Cardiac muscle cell (in vitro differentiated cells and primary cell): ENCODE measurements around the gene CUL9. TPM values are rescaled to one million over a fixed set of nuclear protein-coding genes. Genes with fewer than 3 reads are reported as not detected.

ENCODE experiments used
- DNase-seq, 2 donors: peaks; one replicate each; pipeline versions ENCODE4 v3.0.0 to v3.0.0-alpha.2; 2010 to 2017; ENCODE audit warnings: low read depth in 1 of 2, low spot score in 1 of 2
- H3K27ac ChIP-seq: fragments of 200-600 bp; sonication (generic); 2 replicates; pipeline ENCODE4 v1.5.1; 2016
- H3K27me3 ChIP-seq: fragments of 200-600 bp; sonication (generic); 2 replicates; pipeline ENCODE4 v1.6.0; 2016; ENCODE audit warnings: control low read depth
- H3K36me3 ChIP-seq: fragments of 200-600 bp; sonication (generic); 2 replicates; pipeline ENCODE4 v1.5.1; 2016; ENCODE audit warnings: control low read depth
- H3K4me1 ChIP-seq: fragments of 200-600 bp; sonication (generic); 2 replicates; pipeline ENCODE4 v1.8.1; 2017; ENCODE audit warnings: low read depth, mild to moderate bottlenecking, mixed run types
- H3K4me3 ChIP-seq: fragments of 200-600 bp; sonication (generic); 2 replicates; pipeline ENCODE4 v1.5.1; 2016; ENCODE audit warnings: mild to moderate bottlenecking
- H3K9me3 ChIP-seq: fragments of 200-600 bp; sonication (generic); 2 replicates; pipeline ENCODE4 v1.5.1; 2017; ENCODE audit warnings: low read depth, mild to moderate bottlenecking, control low read depth
- polyA plus RNA-seq: library from polyadenylated mRNA; unstranded; fragments of >200 nt; fragmentation: Nextera tagmentation; extraction: Ambion mirVana; gene quantifications from 2 replicates; pipeline ENCODE4 v1.2.1, GENCODE V29; 2016
- total RNA-seq: library from RNA; depleted of rRNA; stranded (reverse); fragments of >200 nt; gene quantifications from 2 replicates; pipeline ENCODE4 v1.2.3, GENCODE V29; 2016
- TF ChIP-seq, protein P1 (sequence below): IDR thresholded peaks from 2 replicates; pipeline ENCODE4 v1.5.1; 2012; ENCODE audit warnings: low read depth, mild to moderate bottlenecking, low read length

The CUL9 gene
- total and polyA plus RNA-seq, 2 experiments from 2014 or later = 29.0 to 76.0 TPM

DNA sequence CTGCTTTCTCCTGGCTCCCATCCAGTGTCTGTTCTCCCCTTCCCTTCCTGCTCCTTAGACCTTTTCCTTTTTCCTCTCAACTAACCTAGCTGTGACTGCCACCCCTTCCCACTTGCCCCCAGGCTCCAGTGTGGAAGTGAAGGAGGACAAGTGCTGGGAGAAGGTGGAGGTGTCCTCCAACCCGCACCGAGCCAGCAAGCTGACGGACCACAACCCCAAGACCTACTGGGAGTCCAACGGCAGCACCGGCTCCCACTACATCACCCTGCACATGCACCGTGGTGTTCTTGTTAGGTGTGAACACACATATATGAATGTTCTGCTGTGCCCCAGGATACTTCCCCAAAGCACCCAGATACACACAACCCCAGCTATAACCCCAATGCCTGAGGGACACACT is 18.5 kb downstream of the CUL9 start:
- peaks cover 2% of the 10 kb centered on the region for H3K36me3 ChIP-seq
- no peak overlapping the region for H3K27ac ChIP-seq

DNA sequence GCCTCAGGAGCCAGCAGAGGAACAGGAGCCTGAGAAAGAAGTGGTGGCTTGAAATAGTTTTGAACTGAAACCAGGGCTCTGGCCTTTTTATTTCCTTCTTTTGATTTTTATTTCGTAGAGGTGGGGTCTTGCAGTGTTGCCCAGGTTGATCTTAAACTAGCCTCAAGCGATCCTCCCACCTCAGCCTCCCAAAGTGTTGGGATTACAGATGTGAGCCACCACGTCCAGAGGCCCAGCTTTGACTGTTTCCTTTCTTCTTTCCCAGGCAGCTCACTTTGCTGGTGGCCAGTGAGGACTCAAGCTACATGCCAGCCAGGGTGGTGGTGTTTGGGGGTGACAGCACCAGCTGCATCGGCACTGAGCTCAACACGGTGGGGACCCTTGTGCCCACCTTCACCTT is 20.5 kb downstream of the CUL9 start:
- Histone ChIP-seq H3K4me3 (no peak overlapping the region), H3K9me3 (no peaks in the 10 kb centered on the region), H3K4me1 (no peaks in the 10 kb centered on the region), H3K36me3 (peaks cover 5% of the 10 kb centered on the region), H3K27me3 (no peaks in the 10 kb centered on the region), H3K27ac (no peak overlapping the region)
- TF ChIP-seq, protein P1, sequence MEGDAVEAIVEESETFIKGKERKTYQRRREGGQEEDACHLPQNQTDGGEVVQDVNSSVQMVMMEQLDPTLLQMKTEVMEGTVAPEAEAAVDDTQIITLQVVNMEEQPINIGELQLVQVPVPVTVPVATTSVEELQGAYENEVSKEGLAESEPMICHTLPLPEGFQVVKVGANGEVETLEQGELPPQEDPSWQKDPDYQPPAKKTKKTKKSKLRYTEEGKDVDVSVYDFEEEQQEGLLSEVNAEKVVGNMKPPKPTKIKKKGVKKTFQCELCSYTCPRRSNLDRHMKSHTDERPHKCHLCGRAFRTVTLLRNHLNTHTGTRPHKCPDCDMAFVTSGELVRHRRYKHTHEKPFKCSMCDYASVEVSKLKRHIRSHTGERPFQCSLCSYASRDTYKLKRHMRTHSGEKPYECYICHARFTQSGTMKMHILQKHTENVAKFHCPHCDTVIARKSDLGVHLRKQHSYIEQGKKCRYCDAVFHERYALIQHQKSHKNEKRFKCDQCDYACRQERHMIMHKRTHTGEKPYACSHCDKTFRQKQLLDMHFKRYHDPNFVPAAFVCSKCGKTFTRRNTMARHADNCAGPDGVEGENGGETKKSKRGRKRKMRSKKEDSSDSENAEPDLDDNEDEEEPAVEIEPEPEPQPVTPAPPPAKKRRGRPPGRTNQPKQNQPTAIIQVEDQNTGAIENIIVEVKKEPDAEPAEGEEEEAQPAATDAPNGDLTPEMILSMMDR = no peak
- no peak for DNase-seq

More for the DNA sequence above, 18.5 kb downstream of the CUL9 start:
- Histone ChIP-seq H3K4me3 (no peak overlapping the region), H3K4me1 (no peaks in the 10 kb centered on the region), H3K9me3 (no peaks in the 10 kb centered on the region), H3K27me3 (no peaks in the 10 kb centered on the region)
- no peak for DNase-seq
- TF ChIP-seq, protein P1 = no peak

DNA sequence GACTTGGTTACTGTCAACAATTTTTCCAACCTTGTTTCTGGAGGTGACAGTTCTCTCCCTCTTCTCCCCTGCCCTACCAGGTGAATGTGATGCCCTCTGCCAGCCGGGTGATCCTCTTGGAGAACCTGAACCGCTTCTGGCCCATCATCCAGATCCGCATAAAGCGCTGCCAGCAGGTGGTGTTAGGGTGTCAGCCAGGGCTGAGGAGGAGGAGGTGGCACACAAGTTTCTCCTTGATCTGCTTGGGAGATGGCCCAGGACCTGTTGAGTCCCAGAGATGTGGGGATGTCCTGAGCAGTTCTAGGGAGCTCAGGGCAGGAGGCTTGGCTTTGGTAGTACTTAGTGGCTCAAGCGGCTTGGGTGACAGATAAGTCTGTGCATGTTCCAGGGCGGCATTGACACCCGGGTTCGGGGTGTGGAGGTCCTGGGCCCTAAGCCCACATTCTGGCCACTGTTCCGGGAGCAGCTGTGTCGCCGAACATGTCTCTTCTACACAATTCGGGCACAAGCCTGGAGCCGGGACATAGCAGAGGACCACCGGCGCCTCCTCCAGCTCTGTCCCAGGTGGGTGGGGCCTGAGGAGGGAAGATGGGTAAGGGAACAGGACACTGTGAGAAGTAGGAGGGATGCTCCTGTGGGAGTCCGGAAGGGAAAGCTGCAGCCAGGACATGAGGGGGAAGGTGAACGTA is 21.2 kb downstream of the CUL9 start:
- no peaks in the 10 kb centered on the region for H3K27me3 ChIP-seq
- TF ChIP-seq, protein P1 = no peak
- peaks cover 5% of the 10 kb centered on the region for H3K36me3 ChIP-seq

DNA sequence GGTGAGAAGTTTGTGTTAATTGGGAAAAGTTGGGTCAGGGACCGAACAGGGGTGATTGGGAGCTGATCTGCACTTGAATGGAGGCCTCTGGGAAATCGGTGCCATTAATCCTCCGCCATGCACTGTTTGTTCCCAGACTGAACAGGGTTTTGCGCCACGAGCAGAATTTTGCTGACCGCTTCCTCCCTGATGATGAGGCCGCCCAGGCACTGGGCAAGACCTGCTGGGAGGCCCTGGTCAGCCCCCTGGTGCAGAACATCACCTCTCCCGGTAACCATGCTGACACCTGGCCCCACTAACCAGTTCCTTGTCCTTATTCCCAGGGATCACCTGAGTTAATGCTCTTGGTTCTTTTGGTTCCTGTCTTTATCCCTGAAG is 21.7 kb downstream of the CUL9 start:
- H3K4me1 ChIP-seq = no peaks in the 10 kb centered on the region
- no peaks in the 10 kb centered on the region for H3K27me3 ChIP-seq
- no peak overlapping the region for H3K4me3 ChIP-seq
- no peak overlapping the region for H3K27ac ChIP-seq
- H3K9me3 ChIP-seq = no peaks in the 10 kb centered on the region
- peaks cover 5% of the 10 kb centered on the region for H3K36me3 ChIP-seq
- DNase-seq = no peak
- TF ChIP-seq, protein P1 = no peak

More for the DNA sequence above, 21.2 kb downstream of the CUL9 start:
- H3K27ac ChIP-seq = no peak overlapping the region
- no peak overlapping the region for H3K4me3 ChIP-seq
- H3K9me3 ChIP-seq = no peaks in the 10 kb centered on the region
- H3K4me1 ChIP-seq = no peaks in the 10 kb centered on the region
- no peak for DNase-seq

DNA sequence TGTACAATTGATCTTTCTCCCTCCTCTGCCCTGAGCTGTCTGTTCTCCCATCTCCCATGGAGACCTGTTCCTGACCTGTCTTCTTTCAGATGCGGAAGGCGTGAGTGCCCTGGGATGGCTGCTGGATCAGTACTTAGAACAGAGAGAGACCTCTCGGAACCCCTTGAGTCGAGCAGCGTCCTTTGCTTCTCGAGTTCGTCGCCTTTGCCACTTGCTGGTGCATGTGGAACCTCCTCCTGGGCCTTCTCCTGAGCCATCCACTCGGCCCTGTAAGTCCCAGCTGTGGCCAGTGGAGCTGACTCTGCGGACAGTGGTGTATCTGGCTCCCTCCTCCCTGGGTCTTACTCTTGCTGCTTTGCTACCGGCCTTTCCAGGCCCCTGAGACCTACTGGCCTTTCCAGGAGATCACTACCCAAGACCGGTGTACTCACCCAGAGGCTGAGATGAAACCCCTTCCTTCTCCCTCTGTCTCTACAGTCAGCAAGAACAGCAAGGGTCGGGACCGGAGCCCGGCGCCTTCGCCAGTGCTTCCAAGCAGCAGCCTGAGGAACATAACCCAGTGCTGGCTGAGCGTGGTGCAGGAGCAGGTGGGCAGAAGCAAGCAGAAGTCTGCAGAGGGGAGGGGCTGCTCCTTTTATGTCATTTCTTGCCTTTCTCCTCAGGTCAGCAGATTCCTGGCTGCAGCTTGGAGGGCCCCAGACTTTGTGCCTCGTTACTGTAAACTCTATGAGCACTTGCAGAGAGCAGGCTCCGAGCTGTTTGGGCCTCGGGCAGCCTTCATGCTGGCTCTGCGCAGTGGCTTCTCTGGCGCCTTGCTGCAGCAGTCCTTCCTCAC is 22.5 kb downstream of the CUL9 start:
- no peak for DNase-seq
- no peaks in the 10 kb centered on the region for H3K9me3 ChIP-seq
- no peak overlapping the region for H3K4me3 ChIP-seq
- TF ChIP-seq, protein P1 = no peak
- H3K27ac ChIP-seq = no peak overlapping the region
- no peaks in the 10 kb centered on the region for H3K4me1 ChIP-seq
- H3K27me3 ChIP-seq = no peaks in the 10 kb centered on the region
- H3K36me3 ChIP-seq = peaks cover 5% of the 10 kb centered on the region
